A204.1 (cell line): ENCODE measurements around the gene KIAA0232.

Experiments used
- FAIRE-seq: peaks from 2 replicates; lab custom pipeline; 2012; peaks lifted over from hg19 to GRCh38; lab: Jason Lieb, UNC

The KIAA0232 gene

GRCh38 chr4:6920171-6920570 is 137.6 kb downstream of the KIAA0232 start:
- FAIRE-seq: no peak

GRCh38 chr4:6923507-6923906 is 141.0 kb downstream of the KIAA0232 start:
- no peak for FAIRE-seq

GRCh38 chr4:6924361-6924779 is 141.8 kb downstream of the KIAA0232 start:
- FAIRE-seq: no peak

GRCh38 chr4:6925357-6925836 is 142.9 kb downstream of the KIAA0232 start:
- FAIRE-seq: no peak

- FAIRE-seq: no peak
These were observed 143.6 kb downstream of the KIAA0232 start for GRCh38 chr4:6926081-6926480.

- no peak for FAIRE-seq
These were observed 144.4 kb downstream of the KIAA0232 start for GRCh38 chr4:6926681-6927478.

GRCh38 chr4:6928081-6928480 is 145.6 kb downstream of the KIAA0232 start:
- no peak for FAIRE-seq

- FAIRE-seq: no peak
These were observed 146.8 kb downstream of the KIAA0232 start for GRCh38 chr4:6929339-6929811.

- FAIRE-seq: no peak
These were observed 147.4 kb downstream of the KIAA0232 start for GRCh38 chr4:6929812-6930464.

- FAIRE-seq: no peak
These were observed 149.9 kb downstream of the KIAA0232 start for GRCh38 chr4:6932475-6932874.

- FAIRE-seq: no peak
These were observed 150.4 kb downstream of the KIAA0232 start for GRCh38 chr4:6932918-6933317.
